Measurements from ENCODE around the gene CHRNB1. TPM values are rescaled to one million over a fixed set of nuclear protein-coding genes. Genes with fewer than 3 reads are reported as not detected.

The CHRNB1 gene
- total and polyA plus RNA-seq, 2 of the 8 experiments (the other 6 are each of a cell fraction or from before 2014, with no cell fraction given) = 14.1 to 28.2 TPM

DNA sequence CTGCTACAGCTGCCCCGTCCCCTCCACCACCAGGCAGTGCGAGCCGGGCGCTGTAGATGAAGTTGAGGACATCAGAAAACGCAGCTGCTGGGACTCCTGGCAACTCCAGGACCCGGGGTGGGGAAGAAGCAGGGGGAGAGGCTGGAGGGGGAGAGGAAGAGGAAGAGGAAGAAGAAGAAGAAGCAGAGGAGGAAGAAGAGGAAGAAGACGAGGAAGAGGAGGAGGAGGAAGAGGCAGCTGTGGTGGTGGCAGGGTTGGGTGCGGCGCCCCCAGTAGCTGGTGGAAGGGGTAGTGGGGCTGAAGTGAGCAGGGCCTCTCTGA, 21.4 kb downstream of the CHRNB1 start:
- Histone ChIP-seq H3K27me3 (replicated peaks in 1 of 4; ENCODE audit: control insufficient read depth in 3 of 4, extremely low read depth in 1 of 4, insufficient read depth in 3 of 4, low read length in 3 of 4) (no peaks in the 10 kb centered on the region), H2BK12ac (ENCODE audit: low read depth, low read length) (no peak overlapping the region), H3K23ac (ENCODE audit: insufficient read length) (no peak overlapping the region), H3K4me1 (replicated peaks in 1 of 4; ENCODE audit: control insufficient read depth in 3 of 4, insufficient read depth in 4 of 4, low read length in 3 of 4) (peaks cover 0 to 6% (median 3%) of the 10 kb centered on the region in 4 experiments; a peak in 4 of 7 replicates), H4K8ac (ENCODE audit: extremely low read depth, insufficient read depth, low read length) (no peak overlapping the region), H2AK5ac (ENCODE audit: low read depth, low read length) (no peak overlapping the region), H3K36me3 (ENCODE audit: control insufficient read depth in 2 of 4, insufficient read depth in 4 of 4, low read length in 3 of 4) (peaks cover 0 to 3% (median under 1%) of the 10 kb centered on the region in 4 experiments; a peak in 3 of 8 replicates), H3K4me2 (ENCODE audit: insufficient read depth in 1 of 2, low read depth in 2 of 2, low read length in 2 of 2) (no peak overlapping the region), H3K9ac (replicated peaks in 1 of 4; ENCODE audit: extremely low read depth in 1 of 4, low read depth in 3 of 4, low read length in 3 of 4) (no peak overlapping the region), H3K4ac (replicated peaks; ENCODE audit: insufficient read length, low read depth, low read length) (no peak overlapping the region), H4K20me1 (replicated peaks in 1 of 2; ENCODE audit: control insufficient read depth in 1 of 2, insufficient read depth in 2 of 2, low read length in 2 of 2) (peaks cover 0 to 1% of the 10 kb centered on the region in 2 experiments), H3K18ac (ENCODE audit: extremely low read depth, low read length) (no peak overlapping the region), H2BK15ac (ENCODE audit: low read length) (no peak overlapping the region), H3K27ac (ENCODE audit: low read depth, low read length) (no peak overlapping the region), H4K91ac (replicated peaks; ENCODE audit: insufficient read length, low read length) (no peak overlapping the region), H3K4me3 (ENCODE audit: extremely low read depth in 1 of 4, insufficient read depth in 2 of 4, low read depth in 3 of 4, low read length in 4 of 4) (no peak overlapping the region), H3K79me1 (ENCODE audit: low read depth, low read length) (peaks cover 2% of the 10 kb centered on the region; the same call in 1 of the 2 replicates), H2AFZ (ENCODE audit: low read length) (no peak overlapping the region), H3K14ac (ENCODE audit: insufficient read length) (no peak overlapping the region), H4K5ac (ENCODE audit: insufficient read length, low read depth, low read length) (no peak overlapping the region), H3K9me3 (ENCODE audit: insufficient read depth in 2 of 2, low read depth in 1 of 2, low read length in 1 of 2) (no peaks in the 10 kb centered on the region), H2BK20ac (ENCODE audit: low read length) (no peak overlapping the region), H3K56ac (replicated peaks; ENCODE audit: insufficient read length, low read depth, low read length) (no peak overlapping the region), H3K23me2 (ENCODE audit: low read depth, low read length) (no peaks in the 10 kb centered on the region), H2BK5ac (ENCODE audit: low read depth, low read length) (no peak overlapping the region; the same call in 1 of the 2 replicates), H3K79me2 (ENCODE audit: control insufficient read depth in 1 of 2, insufficient read depth in 2 of 2, low read length in 2 of 2) (no peaks in the 10 kb centered on the region; a peak in 1 of 4 replicates), H2BK120ac (replicated peaks; ENCODE audit: low read depth, low read length) (no peak overlapping the region)
- ChIA-PET CTCF (ENCODE audit: partially characterized antibody) (interaction anchor here (1.0 to 1.5 kb wide), 5 partner anchors 9 to 92 kb away, joined by 3 to 8 read pairs (median 3); partner anchors contain the start of gene TNFSF13), POLR2A (ENCODE audit: partially characterized antibody) (interaction anchor here (0.9 to 13.8 kb wide), 5 partner anchors 15 to 94 kb away, joined by 3 to 200 read pairs (median 4); partner anchors contain the start of genes POLR2A, SLC35G6, TMEM102 and TMEM256)
- 98% methylated on average over 7 of the region's 9 CpGs; no CpG with 5 or more reads in 1 of the 2 experiments for WGBS, 2 experiments (ENCODE audit: extremely low coverage in 1 of 2, insufficient coverage in 1 of 2, insufficient read length in 1 of 2, insufficient replicate concordance in 2 of 2, low coverage in 1 of 2, low lambda C conversion rate in 2 of 2, missing lambda C conversion rate in 1 of 2)
- DNase-seq (ENCODE audit: low read depth in 1 of 2, low spot score in 2 of 2) (no peak), FAIRE-seq (no peak)
- TF ChIP-seq GABPA (IDR thresholded peaks at IDR 0.05; ENCODE audit: borderline replicate concordance, insufficient read depth, low read length) = no peak
- no peak for TF ChIP-seq RBBP5 (IDR thresholded peaks at IDR 0.05; ENCODE audit: borderline replicate concordance, low read depth, low read length)
- no peak for TF ChIP-seq TBP (IDR thresholded peaks at IDR 0.05; ENCODE audit: low read depth, low read length)
- TF ChIP-seq, protein P1, sequence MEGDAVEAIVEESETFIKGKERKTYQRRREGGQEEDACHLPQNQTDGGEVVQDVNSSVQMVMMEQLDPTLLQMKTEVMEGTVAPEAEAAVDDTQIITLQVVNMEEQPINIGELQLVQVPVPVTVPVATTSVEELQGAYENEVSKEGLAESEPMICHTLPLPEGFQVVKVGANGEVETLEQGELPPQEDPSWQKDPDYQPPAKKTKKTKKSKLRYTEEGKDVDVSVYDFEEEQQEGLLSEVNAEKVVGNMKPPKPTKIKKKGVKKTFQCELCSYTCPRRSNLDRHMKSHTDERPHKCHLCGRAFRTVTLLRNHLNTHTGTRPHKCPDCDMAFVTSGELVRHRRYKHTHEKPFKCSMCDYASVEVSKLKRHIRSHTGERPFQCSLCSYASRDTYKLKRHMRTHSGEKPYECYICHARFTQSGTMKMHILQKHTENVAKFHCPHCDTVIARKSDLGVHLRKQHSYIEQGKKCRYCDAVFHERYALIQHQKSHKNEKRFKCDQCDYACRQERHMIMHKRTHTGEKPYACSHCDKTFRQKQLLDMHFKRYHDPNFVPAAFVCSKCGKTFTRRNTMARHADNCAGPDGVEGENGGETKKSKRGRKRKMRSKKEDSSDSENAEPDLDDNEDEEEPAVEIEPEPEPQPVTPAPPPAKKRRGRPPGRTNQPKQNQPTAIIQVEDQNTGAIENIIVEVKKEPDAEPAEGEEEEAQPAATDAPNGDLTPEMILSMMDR (IDR thresholded peaks at IDR 0.05; ENCODE audit: control extremely low read depth in 1 of 3, insufficient read depth in 1 of 3, low read depth in 1 of 3, low read length in 3 of 3) = no peak
- no peak for TF ChIP-seq POU5F1 (IDR thresholded peaks at IDR 0.05; ENCODE audit: low read depth, low read length)
